RWPE2 (cell line): ENCODE data around the gene CLEC16A.

ENCODE experiments used
- ATAC-seq: fragments of 200-7000 bp; cut with Tn5 transposase; 3 replicates; pipeline ENCODE4 v1.9.1; 2021; ENCODE audit warnings: low read depth
- DNase-seq: peaks from one replicate; pipeline ENCODE4 v3.0.0-alpha.2; 2020; ENCODE audit warnings: low spot score
- H3K27ac ChIP-seq: fragments of 450-650 bp; 2 replicates; pipeline ENCODE4 v1.5.1; 2017; ENCODE audit warnings: mild to moderate bottlenecking; ENCODE audit not compliant: poor library complexity, severe bottlenecking
- H3K27me3 ChIP-seq: fragments of 250-450 bp; sonication (Bioruptor Pico); 2 replicates; pipeline ENCODE4 v1.5.1; 2021; ENCODE audit warnings: mild to moderate bottlenecking, moderate library complexity; ENCODE audit not compliant: insufficient read depth, poor library complexity, severe bottlenecking
- H3K36me3 ChIP-seq: fragments of 250-450 bp; sonication (Bioruptor Pico); 2 replicates; pipeline ENCODE4 v1.5.1; 2020; ENCODE audit warnings: low read depth, mild to moderate bottlenecking, moderate library complexity
- H3K4me1 ChIP-seq: fragments of 250-450 bp; sonication (Bioruptor Pico); 2 replicates; pipeline ENCODE4 v1.5.1; 2021; ENCODE audit warnings: mild to moderate bottlenecking, moderate library complexity; ENCODE audit not compliant: insufficient read depth, poor library complexity, severe bottlenecking
- H3K4me3 ChIP-seq: fragments of 250-450 bp; sonication (Bioruptor Pico); 2 replicates; pipeline ENCODE4 v1.5.1; 2021; ENCODE audit warnings: mild to moderate bottlenecking, moderate library complexity; ENCODE audit not compliant: severe bottlenecking
- H3K9me3 ChIP-seq: fragments of 250-450 bp; sonication (Bioruptor Pico); 2 replicates; pipeline ENCODE4 v1.5.1; 2021; ENCODE audit warnings: mild to moderate bottlenecking, moderate library complexity; ENCODE audit not compliant: severe bottlenecking
- TF ChIP-seq, protein P1 (sequence below): fragments of 450-650 bp; IDR thresholded peaks from one replicate; pipeline ENCODE4 v1.5.1; 2017; ENCODE audit warnings: mild to moderate bottlenecking, moderate library complexity; ENCODE audit not compliant: poor library complexity, severe bottlenecking

Gene CLEC16A

GRCh38 chr16:11181899-11182279, 237.5 kb downstream of the CLEC16A start:
- no peaks in the 10 kb centered on the region for H3K9me3 ChIP-seq
- no peak overlapping the region for H3K4me3 ChIP-seq
- ATAC-seq (no peak), DNase-seq (no peak)
- H3K27me3 ChIP-seq, result no peaks in the 10 kb centered on the region
- H3K27ac ChIP-seq, result no peak overlapping the region
- no peaks in the 10 kb centered on the region for H3K36me3 ChIP-seq
- TF ChIP-seq, protein P1, sequence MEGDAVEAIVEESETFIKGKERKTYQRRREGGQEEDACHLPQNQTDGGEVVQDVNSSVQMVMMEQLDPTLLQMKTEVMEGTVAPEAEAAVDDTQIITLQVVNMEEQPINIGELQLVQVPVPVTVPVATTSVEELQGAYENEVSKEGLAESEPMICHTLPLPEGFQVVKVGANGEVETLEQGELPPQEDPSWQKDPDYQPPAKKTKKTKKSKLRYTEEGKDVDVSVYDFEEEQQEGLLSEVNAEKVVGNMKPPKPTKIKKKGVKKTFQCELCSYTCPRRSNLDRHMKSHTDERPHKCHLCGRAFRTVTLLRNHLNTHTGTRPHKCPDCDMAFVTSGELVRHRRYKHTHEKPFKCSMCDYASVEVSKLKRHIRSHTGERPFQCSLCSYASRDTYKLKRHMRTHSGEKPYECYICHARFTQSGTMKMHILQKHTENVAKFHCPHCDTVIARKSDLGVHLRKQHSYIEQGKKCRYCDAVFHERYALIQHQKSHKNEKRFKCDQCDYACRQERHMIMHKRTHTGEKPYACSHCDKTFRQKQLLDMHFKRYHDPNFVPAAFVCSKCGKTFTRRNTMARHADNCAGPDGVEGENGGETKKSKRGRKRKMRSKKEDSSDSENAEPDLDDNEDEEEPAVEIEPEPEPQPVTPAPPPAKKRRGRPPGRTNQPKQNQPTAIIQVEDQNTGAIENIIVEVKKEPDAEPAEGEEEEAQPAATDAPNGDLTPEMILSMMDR, result no peak
- no peaks in the 10 kb centered on the region for H3K4me1 ChIP-seq

- ATAC-seq, result no peak
- TF ChIP-seq, protein P1, result no peak
These were observed 238.0 kb downstream of the CLEC16A start for GRCh38 chr16:11182411-11182810.

GRCh38 chr16:11183035-11183812, 238.9 kb downstream of the CLEC16A start:
- Histone ChIP-seq H3K4me3 (no peak overlapping the region), H3K27me3 (no peaks in the 10 kb centered on the region), H3K36me3 (no peaks in the 10 kb centered on the region), H3K27ac (no peak overlapping the region), H3K9me3 (no peaks in the 10 kb centered on the region), H3K4me1 (no peaks in the 10 kb centered on the region)
- TF ChIP-seq, protein P1, result no peak
- DNase-seq, result no peak
- ATAC-seq, result no peak

More at GRCh38 chr16:11182411-11182810, 238.0 kb downstream of the CLEC16A start:
- Histone ChIP-seq H3K36me3 (no peaks in the 10 kb centered on the region), H3K4me3 (no peak overlapping the region), H3K4me1 (no peaks in the 10 kb centered on the region), H3K27me3 (no peaks in the 10 kb centered on the region), H3K27ac (no peak overlapping the region), H3K9me3 (no peaks in the 10 kb centered on the region)
- DNase-seq, result no peak

- TF ChIP-seq, protein P1, result no peak
- Histone ChIP-seq H3K9me3 (no peaks in the 10 kb centered on the region), H3K27me3 (no peaks in the 10 kb centered on the region), H3K4me3 (no peak overlapping the region), H3K27ac (no peak overlapping the region), H3K36me3 (no peaks in the 10 kb centered on the region), H3K4me1 (no peaks in the 10 kb centered on the region)
- ATAC-seq, result no peak
- no peak for DNase-seq
These were observed 239.6 kb downstream of the CLEC16A start for GRCh38 chr16:11183951-11184350.

DNA sequence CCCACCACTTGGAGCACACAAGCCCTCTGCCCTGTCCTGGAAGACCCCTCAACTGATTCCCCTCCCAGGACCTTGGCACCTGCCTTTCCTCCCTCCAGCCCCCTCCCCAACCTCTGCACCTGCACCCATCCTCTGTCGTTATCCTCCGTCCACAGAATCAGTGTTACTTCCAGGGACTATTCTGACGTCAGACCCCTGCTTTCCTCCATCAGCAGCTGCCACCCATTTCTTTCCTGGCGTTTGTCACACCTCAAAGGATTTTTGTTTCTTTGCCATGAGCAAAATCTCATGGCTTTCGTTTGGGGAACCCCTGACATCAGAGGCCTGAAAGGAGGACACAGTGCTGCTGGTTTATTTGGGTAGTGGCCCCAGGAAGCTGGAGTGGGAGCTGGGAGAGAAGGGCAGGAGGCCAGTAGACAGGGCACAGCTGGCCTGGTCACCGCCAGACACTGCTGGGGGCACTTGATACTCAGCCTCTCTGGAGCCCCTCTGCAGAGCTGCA, 243.2 kb downstream of the CLEC16A start:
- Histone ChIP-seq H3K27me3 (no peaks in the 10 kb centered on the region), H3K9me3 (no peaks in the 10 kb centered on the region), H3K4me1 (no peaks in the 10 kb centered on the region), H3K36me3 (no peaks in the 10 kb centered on the region), H3K27ac (no peak overlapping the region), H3K4me3 (no peak overlapping the region)
- DNase-seq (no peak), ATAC-seq (no peak)
- TF ChIP-seq, protein P1, result no peak
